ENCODE results near the gene PRR33.

Gene PRR33

GRCh38 chr11:1916132-1916985 is 24.7 kb upstream of the PRR33 start:
- no peak for DNase-seq (ENCODE audit: low spot score)

GRCh38 chr11:1915795-1916131 is 24.1 kb upstream of the PRR33 start:
- no peak for DNase-seq (ENCODE audit: low spot score)

GRCh38 chr11:1913271-1914060 is 21.8 kb upstream of the PRR33 start:
- DNase-seq (ENCODE audit: low spot score) = no peak

GRCh38 chr11:1912289-1912878 is 20.7 kb upstream of the PRR33 start:
- no peak for DNase-seq (ENCODE audit: low spot score)

GRCh38 chr11:1909524-1909923 is 17.8 kb upstream of the PRR33 start:
- DNase-seq (ENCODE audit: low spot score) = no peak

GRCh38 chr11:1908618-1909017 is 16.9 kb upstream of the PRR33 start:
- DNase-seq (ENCODE audit: low spot score) = no peak

GRCh38 chr11:1906611-1907423 is 15.1 kb upstream of the PRR33 start:
- DNase-seq (ENCODE audit: low spot score) = no peak

- no peak for DNase-seq (ENCODE audit: low spot score)
Measured at GRCh38 chr11:1906181-1906580, 14.5 kb upstream of the PRR33 start.

GRCh38 chr11:1899686-1900085 is 8.0 kb upstream of the PRR33 start:
- DNase-seq (ENCODE audit: low spot score) = no peak

GRCh38 chr11:1899090-1899489 is 7.4 kb upstream of the PRR33 start:
- DNase-seq (ENCODE audit: low spot score) = no peak

- DNase-seq (ENCODE audit: low spot score) = no peak
Measured at GRCh38 chr11:1896923-1897322, 5.2 kb upstream of the PRR33 start.

GRCh38 chr11:1896468-1896867 is 4.8 kb upstream of the PRR33 start:
- DNase-seq (ENCODE audit: low spot score) = no peak

- no peak for DNase-seq (ENCODE audit: low spot score)
Measured at GRCh38 chr11:1894759-1895158, 3.1 kb upstream of the PRR33 start.

GRCh38 chr11:1893581-1894359 is 2.1 kb upstream of the PRR33 start:
- DNase-seq (ENCODE audit: low spot score) = no peak

GRCh38 chr11:1892558-1892957 is 863 bp upstream of the PRR33 start:
- DNase-seq (ENCODE audit: low spot score) = no peak

- no peak for DNase-seq (ENCODE audit: low spot score)
Measured at GRCh38 chr11:1892116-1892515, 421 bp upstream of the PRR33 start.

GRCh38 chr11:1890856-1891830 is 552 bp downstream of the PRR33 start:
- no peak for DNase-seq (ENCODE audit: low spot score)

- DNase-seq (ENCODE audit: low spot score) = no peak
Measured at GRCh38 chr11:1889941-1890855, 1.5 kb downstream of the PRR33 start.
